Spleen (tissue), 7 donors: ENCODE measurements around the gene FASTKD3.

Source experiments
- CTCF ChIP-seq, 11 experiments: fragments of 200-600 bp in 7 of 11; fragments of 450-650 bp in 4 of 11; sonication (generic) in 4 of 11; IDR thresholded peaks in 8 of 11; conservative IDR thresholded peaks in 3 of 11; 1 replicate in 7 of 11; 2 replicates in 4 of 11; pipeline versions ENCODE4 v1.4.0 to v1.8.0; 2016 to 2021; ENCODE audit warnings: antibody characterized with exemption in 11 of 11, inconsistent platforms in 4 of 11, mild to moderate bottlenecking in 1 of 11
- POLR2A ChIP-seq, 3 donors: fragments of 450-650 bp; IDR thresholded peaks; one replicate each; pipeline ENCODE4 v1.5.1; 2017; ENCODE audit warnings: antibody characterized with exemption in 3 of 3, mild to moderate bottlenecking in 1 of 3
- POLR2AphosphoS5 ChIP-seq, 3 donors: sonication (generic); formaldehyde crosslinking; IDR thresholded peaks; one replicate each; pipeline ENCODE4 v1.5.1; 2017; ENCODE audit warnings: antibody characterized with exemption in 3 of 3
- donor health status: DM: no; HTN: no; CAD: no; lungs with moderate emphysema.
- donor health status: DM: no; HTN: no; CAD: no.
- donor health status: DM: no; HTN: no; CAD: no.

GRCh38 chr5:7874639-7875038 is 5.8 kb upstream of the FASTKD3 start:
- TF ChIP-seq CTCF (IDR thresholded peaks at IDR 0.05 in 8 of 11, conservative IDR thresholded peaks at IDR 0.05 in 3 of 11) (no peak), POLR2A (IDR thresholded peaks at IDR 0.05) (no peak), POLR2AphosphoS5 (IDR thresholded peaks at IDR 0.05) (no peak)
